H9 (cell line): ENCODE results near the gene FAM184A. TPM values are rescaled to one million over a fixed set of nuclear protein-coding genes. Genes with fewer than 3 reads are reported as not detected.

Experiments
- DNase-seq: peaks from one replicate; pipeline ENCODE4 v3.0.0-alpha.2; 2017
- H2AFZ ChIP-seq: one replicate; pipeline ENCODE4 v1.6.1; 2013; ENCODE audit warnings: mild to moderate bottlenecking, low read length, control low read depth, moderate library complexity
- H2AK5ac ChIP-seq: 2 replicates; pipeline ENCODE4 v1.6.1; 2013; ENCODE audit warnings: low read length, control low read depth, mixed read lengths; ENCODE audit not compliant: insufficient read length
- H2BK120ac ChIP-seq: one replicate; pipeline ENCODE4 v1.6.1; 2013; ENCODE audit warnings: low read depth, mild to moderate bottlenecking, low read length, control low read depth, inconsistent platforms; ENCODE audit not compliant: poor library complexity, severe bottlenecking
- H2BK12ac ChIP-seq: 2 replicates; pipeline ENCODE4 v1.6.1; 2013; ENCODE audit warnings: low read length, control low read depth, mixed read lengths, low read depth; ENCODE audit not compliant: insufficient read length
- H2BK15ac ChIP-seq: 2 replicates; pipeline ENCODE4 v1.6.1; 2013; ENCODE audit warnings: low read depth, low read length, control low read depth
- H2BK20ac ChIP-seq: one replicate; pipeline ENCODE4 v1.6.1; 2013; ENCODE audit warnings: low read depth, mild to moderate bottlenecking, low read length, control low read depth, inconsistent platforms; ENCODE audit not compliant: poor library complexity, severe bottlenecking
- H2BK5ac ChIP-seq: 2 replicates; pipeline ENCODE4 v1.6.1; 2013; ENCODE audit warnings: low read length, control low read depth, mixed read lengths; ENCODE audit not compliant: insufficient read length
- H3K14ac ChIP-seq: 2 replicates; pipeline ENCODE4 v1.6.1; 2013; ENCODE audit warnings: low read length, control low read depth; ENCODE audit not compliant: insufficient read depth
- H3K18ac ChIP-seq: 2 replicates; pipeline ENCODE4 v1.6.1; 2013; ENCODE audit warnings: low read depth, mild to moderate bottlenecking, mixed read lengths, low read length, control low read depth; ENCODE audit not compliant: insufficient read length
- H3K23ac ChIP-seq: 2 replicates; pipeline ENCODE4 v1.6.1; 2013; ENCODE audit warnings: low read length, control low read depth, mixed read lengths, low read depth; ENCODE audit not compliant: insufficient read length
- H3K23me2 ChIP-seq: 2 replicates; pipeline ENCODE4 v1.6.1; 2013; ENCODE audit warnings: low read depth, mild to moderate bottlenecking, mixed read lengths, low read length, control low read depth; ENCODE audit not compliant: insufficient read length, poor library complexity, severe bottlenecking
- H3K27ac ChIP-seq: 2 replicates; pipeline ENCODE4 v1.5.1; 2013; ENCODE audit warnings: low read length, control low read depth, mixed read lengths, low read depth; ENCODE audit not compliant: insufficient read length
- H3K27me3 ChIP-seq: 2 replicates; pipeline ENCODE4 v1.6.1; 2013; ENCODE audit warnings: low read length, control low read depth, inconsistent platforms; ENCODE audit not compliant: insufficient read depth
- H3K4ac ChIP-seq: 2 replicates; pipeline ENCODE4 v1.6.1; 2013; ENCODE audit warnings: low read depth, mild to moderate bottlenecking, control low read depth, inconsistent platforms, low read length, moderate library complexity
- H3K4me1 ChIP-seq: 2 replicates; pipeline ENCODE4 v1.6.1; 2013; ENCODE audit warnings: low read length, control low read depth, inconsistent platforms; ENCODE audit not compliant: insufficient read depth
- H3K4me2 ChIP-seq: 2 replicates; pipeline ENCODE4 v1.6.1; 2013; ENCODE audit warnings: low read length, control low read depth, mixed read lengths; ENCODE audit not compliant: insufficient read length, insufficient read depth
- H3K56ac ChIP-seq: 2 replicates; pipeline ENCODE4 v1.6.1; 2013; ENCODE audit warnings: low read depth, mild to moderate bottlenecking, mixed read lengths, low read length, control low read depth; ENCODE audit not compliant: insufficient read length
- H3K79me1 ChIP-seq: 2 replicates; pipeline ENCODE4 v1.6.1; 2013; ENCODE audit warnings: low read depth, mild to moderate bottlenecking, moderate library complexity, low read length, control low read depth, inconsistent platforms; ENCODE audit not compliant: insufficient read depth, poor library complexity, severe bottlenecking
- H3K79me2 ChIP-seq: 2 replicates; pipeline ENCODE4 v1.6.1; 2013; ENCODE audit warnings: low read length, control low read depth, inconsistent platforms; ENCODE audit not compliant: insufficient read depth
- H3K9ac ChIP-seq: 2 replicates; pipeline ENCODE4 v1.6.1; 2013; ENCODE audit warnings: low read length, control low read depth, mixed read lengths; ENCODE audit not compliant: insufficient read length; ENCODE audit errors: extremely low read depth
- H3K9me3 ChIP-seq: one replicate; pipeline ENCODE4 v1.6.1; 2013; ENCODE audit warnings: low read depth, low read length, inconsistent platforms; ENCODE audit not compliant: control insufficient read depth
- H3T11ph ChIP-seq: one replicate; pipeline ENCODE4 v1.6.1; 2013; ENCODE audit warnings: mild to moderate bottlenecking, low read length, control low read depth, inconsistent platforms
- H4K20me1 ChIP-seq: one replicate; pipeline ENCODE4 v1.6.1; 2013; ENCODE audit not compliant: control insufficient read depth, insufficient read length, insufficient read depth
- H4K5ac ChIP-seq: 2 replicates; pipeline ENCODE4 v1.6.1; 2013; ENCODE audit warnings: low read depth, mild to moderate bottlenecking, mixed read lengths, low read length, control low read depth; ENCODE audit not compliant: insufficient read length
- H4K8ac ChIP-seq: replicated peaks from 2 replicates; pipeline ENCODE4 v1.6.1; 2013; ENCODE audit warnings: low read length, control low read depth, mixed read lengths, low read depth; ENCODE audit not compliant: insufficient read length
- H4K91ac ChIP-seq: 2 replicates; pipeline ENCODE4 v1.6.1; 2013; ENCODE audit warnings: low read depth, mild to moderate bottlenecking, moderate library complexity, mixed read lengths, low read length, control low read depth; ENCODE audit not compliant: insufficient read length
- H3K27ac Mint-ChIP-seq, 3 experiments: 2 replicates in 2 of 3; 3 replicates in 1 of 3; pipeline ENCODE4 v1.8.0; 2020 to 2021; ENCODE audit warnings: mixed read lengths in 3 of 3, mild to moderate bottlenecking in 1 of 3, moderate library complexity in 1 of 3
- H3K27me3 Mint-ChIP-seq: 2 replicates; pipeline ENCODE4 v1.8.0; 2021; ENCODE audit warnings: low read depth, mild to moderate bottlenecking, moderate library complexity, mixed read lengths
- H3K36me3 Mint-ChIP-seq, 3 experiments: 2 replicates in 2 of 3; 3 replicates in 1 of 3; pipeline ENCODE4 v1.8.0; 2020 to 2021; ENCODE audit warnings: low read depth in 3 of 3, mixed read lengths in 3 of 3; ENCODE audit not compliant: insufficient read depth in 1 of 3
- H3K4me1 Mint-ChIP-seq, 2 experiments: 2 replicates each; pipeline ENCODE4 v1.8.0; 2020; ENCODE audit warnings: mixed read lengths in 2 of 2
- H3K4me3 Mint-ChIP-seq, 2 experiments: 2 replicates in 1 of 2; 3 replicates in 1 of 2; pipeline ENCODE4 v1.8.0; 2020 to 2021; ENCODE audit warnings: mild to moderate bottlenecking in 2 of 2, mixed read lengths in 2 of 2, moderate library complexity in 1 of 2
- H3K9me3 Mint-ChIP-seq, 2 experiments: 2 replicates in 1 of 2; 3 replicates in 1 of 2; pipeline ENCODE4 v1.8.0; 2020; ENCODE audit warnings: mild to moderate bottlenecking in 2 of 2, mixed read lengths in 2 of 2, moderate library complexity in 1 of 2
- CTCF ChIP-seq: fragments of 200-600 bp; sonication (generic); conservative IDR thresholded peaks from 3 replicates; pipeline ENCODE4 v1.8.0; 2021; ENCODE audit warnings: antibody characterized with exemption, mild to moderate bottlenecking
- WGBS: extraction: QIAGEN DNeasy Blood & Tissue Kit; methylation state at CpG from one replicate; pipeline ENCODE4 v1.1.7; 2013; ENCODE audit warnings: missing lambda C conversion rate, low lambda C conversion rate, mixed read lengths; ENCODE audit not compliant: insufficient read length; ENCODE audit errors: extremely low coverage; 5-methylcytosine and 5-hydroxymethylcytosine counted together
- total RNA-seq: library from RNA; stranded (reverse); gene quantifications from 2 replicates; pipeline ENCODE4 v1.2.1, GENCODE V29; 2021

FAM184A gene
- total RNA-seq, 1 experiment from 2014 or later = 11.4 TPM

- Mint-ChIP-seq H3K27ac (no peak overlapping the region), H3K27me3 (no peaks in the 10 kb centered on the region), H3K4me1 (peaks cover 8 to 10% of the 10 kb centered on the region in 2 experiments), H3K9me3 (no peaks in the 10 kb centered on the region), H3K36me3 (peaks cover 0 to 5% (median 0%) of the 10 kb centered on the region in 3 experiments; a peak in 1 of 7 replicates), H3K4me3 (no peak overlapping the region)
- H2BK20ac ChIP-seq = no peak overlapping the region
- H3K4me1 ChIP-seq = no peaks in the 10 kb centered on the region
- DNase-seq = no peak
- H3K56ac ChIP-seq = no peak overlapping the region
- H3K14ac ChIP-seq = no peak overlapping the region
- H2BK5ac ChIP-seq = no peak overlapping the region
- no peaks in the 10 kb centered on the region for H3K23me2 ChIP-seq
- H3K23ac ChIP-seq = no peak overlapping the region
- no peak for TF ChIP-seq CTCF
- H4K20me1 ChIP-seq = no peaks in the 10 kb centered on the region
- no peak overlapping the region for H3K9ac ChIP-seq
- no peak overlapping the region for H2AFZ ChIP-seq
- H2AK5ac ChIP-seq = no peak overlapping the region
- no CpG with 5 or more reads among the region's 3 CpGs for WGBS
- no peaks in the 10 kb centered on the region for H3K9me3 ChIP-seq
- H3K4ac ChIP-seq = no peak overlapping the region
- H2BK12ac ChIP-seq = no peak overlapping the region
- H2BK15ac ChIP-seq = no peak overlapping the region
- no peak overlapping the region for H3K27ac ChIP-seq
- no peak overlapping the region for H3K4me2 ChIP-seq
- H4K5ac ChIP-seq = no peak overlapping the region
- no peaks in the 10 kb centered on the region for H3K27me3 ChIP-seq
- H3K18ac ChIP-seq = no peak overlapping the region
- no peak overlapping the region for H3T11ph ChIP-seq
- H2BK120ac ChIP-seq = no peak overlapping the region
- no peak overlapping the region for H4K8ac ChIP-seq
- no peaks in the 10 kb centered on the region for H3K79me1 ChIP-seq
- H3K79me2 ChIP-seq = no peaks in the 10 kb centered on the region
- H4K91ac ChIP-seq = no peak overlapping the region
Measured at GRCh38 chr6:119108076-119108475, 29.6 kb upstream of the FAM184A start.
